ENCODE measurements around the gene ARL1. TPM values are rescaled to one million over a fixed set of nuclear protein-coding genes. Genes with fewer than 3 reads are reported as not detected.

The ARL1 gene
- total and polyA plus RNA-seq, 2 of the 13 experiments (the other 11 are each of a cell fraction or from before 2014, with no cell fraction given), result 90.9 to 123 TPM

- TF ChIP-seq CBFB (CRISPR knock-in tag; IDR thresholded peaks at IDR 0.05) (peak; percentile 40; the same call in 1 of the 2 replicates), ZNF879 (CRISPR knock-in tag; IDR thresholded peaks at IDR 0.05) (0 out of 2 replicates have a peak, but pooled peaks have one; percentile 29), ZNF761 (CRISPR knock-in tag; conservative IDR thresholded peaks at IDR 0.05) (0 out of 2 replicates have a peak, but pooled peaks have one; percentile 32), ZC3H4 (CRISPR knock-in tag; IDR thresholded peaks at IDR 0.05; ENCODE audit: borderline replicate concordance) (no peak), ZFP90 (CRISPR knock-in tag; IDR thresholded peaks at IDR 0.05; ENCODE audit: borderline replicate concordance) (peak; percentile 62; the same call in 1 of the 2 replicates), ZFAT (CRISPR knock-in tag; conservative IDR thresholded peaks at IDR 0.05) (peak; percentile 100), ZNF841 (CRISPR knock-in tag; IDR thresholded peaks at IDR 0.05; ENCODE audit: borderline replicate concordance) (no peak), ZBTB3 (CRISPR knock-in tag; IDR thresholded peaks at IDR 0.05; ENCODE audit: borderline replicate concordance, low read depth) (no peak), ZNF205 (CRISPR knock-in tag; IDR thresholded peaks at IDR 0.05) (peak; percentile 81; the same call in 1 of the 2 replicates), ZNF672 (CRISPR knock-in tag; IDR thresholded peaks at IDR 0.05) (no peak), KAT2B (IDR thresholded peaks at IDR 0.05; ENCODE audit: borderline replicate concordance, low read depth, low read length) (no peak), ZNF292 (CRISPR knock-in tag; IDR thresholded peaks at IDR 0.05; ENCODE audit: borderline replicate concordance, low read depth) (peak; percentile 75), ZHX1 (CRISPR knock-in tag; IDR thresholded peaks at IDR 0.05; ENCODE audit: low read depth) (peak; percentile 29; the same call in 1 of the 2 replicates), TSC22D2 (CRISPR knock-in tag; IDR thresholded peaks at IDR 0.05; ENCODE audit: borderline replicate concordance) (peak; percentile 9; the same call in 1 of the 2 replicates), TEAD2 (CRISPR knock-in tag; IDR thresholded peaks at IDR 0.05) (0 out of 2 replicates have a peak, but pooled peaks have one; percentile 51), ZNF230 (CRISPR knock-in tag; IDR thresholded peaks at IDR 0.05) (peak; percentile 69; the same call in 1 of the 2 replicates), MAZ (IDR thresholded peaks at IDR 0.05; ENCODE audit: borderline replicate concordance, low read depth, low read length) (peak; percentile 75; the same call in 1 of the 2 replicates), MAZ (CRISPR knock-in tag; IDR thresholded peaks at IDR 0.05; ENCODE audit: low read depth) (peak; percentile 23; the same call in 1 of the 2 replicates), GLI4 (CRISPR knock-in tag; IDR thresholded peaks at IDR 0.05; ENCODE audit: borderline replicate concordance) (no peak; the same call in 1 of the 2 replicates), NR1H2 (CRISPR knock-in tag; IDR thresholded peaks at IDR 0.05; ENCODE audit: borderline replicate concordance, low read depth) (0 out of 2 replicates have a peak, but pooled peaks have one; percentile 16)
- TF ChIP-seq, protein P1, sequence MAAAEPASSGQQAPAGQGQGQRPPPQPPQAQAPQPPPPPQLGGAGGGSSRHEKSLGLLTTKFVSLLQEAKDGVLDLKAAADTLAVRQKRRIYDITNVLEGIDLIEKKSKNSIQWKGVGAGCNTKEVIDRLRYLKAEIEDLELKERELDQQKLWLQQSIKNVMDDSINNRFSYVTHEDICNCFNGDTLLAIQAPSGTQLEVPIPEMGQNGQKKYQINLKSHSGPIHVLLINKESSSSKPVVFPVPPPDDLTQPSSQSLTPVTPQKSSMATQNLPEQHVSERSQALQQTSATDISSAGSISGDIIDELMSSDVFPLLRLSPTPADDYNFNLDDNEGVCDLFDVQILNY (CRISPR knock-in tag; conservative IDR thresholded peaks at IDR 0.05), result no peak
These were observed at the start of gene ARL1 (continued) for GRCh38 chr12:101407436-101408345.

Measured in HepG2 (cell line).